NB4 (cell line): ENCODE measurements around the gene XNDC1N.

Experiments used
- DNase-seq: peaks from one replicate; pipeline ENCODE4 v3.0.0; 2010; ENCODE audit warnings: low read depth
- H3K4me3 ChIP-seq: one replicate; pipeline ENCODE4 v1.5.1; 2011; ENCODE audit warnings: mild to moderate bottlenecking, low read depth, low read length, moderate library complexity
- MYC ChIP-seq: IDR thresholded peaks from 2 replicates; pipeline ENCODE4 v1.6.1; 2011; ENCODE audit warnings: low read depth, low read length
- POLR2A ChIP-seq: IDR thresholded peaks from 2 replicates; pipeline ENCODE4 v1.6.1; 2011; ENCODE audit warnings: mild to moderate bottlenecking; ENCODE audit not compliant: insufficient read length; ENCODE audit errors: extremely low read depth
- TF ChIP-seq, protein P1 (sequence below): IDR thresholded peaks from 2 replicates; pipeline ENCODE4 v1.6.1; 2011; ENCODE audit warnings: low read depth, low read length
- TF ChIP-seq, protein P2 (sequence below): IDR thresholded peaks from one replicate; pipeline ENCODE4 v1.5.1; 2012; ENCODE audit warnings: low read depth, low read length

Gene XNDC1N

DNA sequence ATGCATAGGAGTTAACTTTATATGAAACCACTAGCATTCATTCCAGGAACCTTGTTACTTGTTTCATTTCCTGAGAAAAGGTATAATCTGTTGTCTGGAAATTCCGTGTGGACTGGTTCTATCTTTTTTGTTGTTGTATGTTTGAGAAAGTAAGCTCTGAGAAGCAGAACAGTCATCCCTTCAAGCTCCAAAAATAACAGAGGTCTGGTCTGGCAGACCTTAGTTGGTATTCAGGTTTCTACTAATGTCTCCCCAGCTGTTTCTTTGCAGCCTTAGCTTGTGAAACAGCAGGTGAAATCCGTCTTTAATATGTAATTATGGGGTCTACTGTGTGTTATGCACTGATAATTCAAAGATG is 2.8 kb upstream of the XNDC1N start:
- DNase-seq, result no peak
- TF ChIP-seq POLR2A, result no peak
- TF ChIP-seq, protein P1, sequence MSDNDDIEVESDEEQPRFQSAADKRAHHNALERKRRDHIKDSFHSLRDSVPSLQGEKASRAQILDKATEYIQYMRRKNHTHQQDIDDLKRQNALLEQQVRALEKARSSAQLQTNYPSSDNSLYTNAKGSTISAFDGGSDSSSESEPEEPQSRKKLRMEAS, result no peak
- TF ChIP-seq, protein P2, sequence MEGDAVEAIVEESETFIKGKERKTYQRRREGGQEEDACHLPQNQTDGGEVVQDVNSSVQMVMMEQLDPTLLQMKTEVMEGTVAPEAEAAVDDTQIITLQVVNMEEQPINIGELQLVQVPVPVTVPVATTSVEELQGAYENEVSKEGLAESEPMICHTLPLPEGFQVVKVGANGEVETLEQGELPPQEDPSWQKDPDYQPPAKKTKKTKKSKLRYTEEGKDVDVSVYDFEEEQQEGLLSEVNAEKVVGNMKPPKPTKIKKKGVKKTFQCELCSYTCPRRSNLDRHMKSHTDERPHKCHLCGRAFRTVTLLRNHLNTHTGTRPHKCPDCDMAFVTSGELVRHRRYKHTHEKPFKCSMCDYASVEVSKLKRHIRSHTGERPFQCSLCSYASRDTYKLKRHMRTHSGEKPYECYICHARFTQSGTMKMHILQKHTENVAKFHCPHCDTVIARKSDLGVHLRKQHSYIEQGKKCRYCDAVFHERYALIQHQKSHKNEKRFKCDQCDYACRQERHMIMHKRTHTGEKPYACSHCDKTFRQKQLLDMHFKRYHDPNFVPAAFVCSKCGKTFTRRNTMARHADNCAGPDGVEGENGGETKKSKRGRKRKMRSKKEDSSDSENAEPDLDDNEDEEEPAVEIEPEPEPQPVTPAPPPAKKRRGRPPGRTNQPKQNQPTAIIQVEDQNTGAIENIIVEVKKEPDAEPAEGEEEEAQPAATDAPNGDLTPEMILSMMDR, result no peak
- TF ChIP-seq MYC, result no peak
- H3K4me3 ChIP-seq, result peak overlapping the region; percentile 33

DNA sequence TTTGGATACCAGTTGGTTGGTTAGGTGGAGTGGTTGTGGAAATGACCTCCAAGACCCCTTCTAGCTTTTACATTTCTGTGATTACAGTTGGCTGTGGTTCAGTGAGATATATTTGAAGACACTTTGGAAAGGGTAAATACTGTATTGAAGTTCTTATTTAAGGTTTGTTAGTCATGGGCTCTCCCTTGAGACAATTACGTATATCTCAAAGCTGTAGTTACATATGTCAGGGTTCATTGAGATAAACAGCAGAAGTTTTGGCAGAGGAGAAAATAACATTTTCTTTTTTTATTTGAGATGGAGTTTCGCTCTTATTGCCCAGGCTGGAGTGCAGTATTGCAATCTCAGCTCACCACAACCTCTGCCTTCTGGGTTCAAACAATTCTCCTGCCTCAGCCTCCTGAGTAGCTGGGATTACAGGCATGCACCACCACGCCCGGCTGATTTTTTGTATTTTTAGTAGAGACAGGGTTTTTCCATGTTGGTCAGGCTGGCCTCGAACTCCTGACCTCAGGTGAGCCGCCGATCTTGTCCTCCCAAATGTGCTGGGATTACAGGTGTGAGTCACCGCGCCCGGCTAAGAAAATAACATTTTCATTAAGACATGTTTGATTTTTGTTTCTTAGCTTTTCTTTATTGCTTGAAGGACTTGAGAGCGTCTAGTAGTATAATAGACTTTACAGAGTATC is 2.3 kb upstream of the XNDC1N start:
- DNase-seq, result no peak
- TF ChIP-seq POLR2A (no peak), MYC (no peak)
- TF ChIP-seq, protein P2, result no peak
- TF ChIP-seq, protein P1, result no peak
- H3K4me3 ChIP-seq, result peak overlapping the region; percentile 97

DNA sequence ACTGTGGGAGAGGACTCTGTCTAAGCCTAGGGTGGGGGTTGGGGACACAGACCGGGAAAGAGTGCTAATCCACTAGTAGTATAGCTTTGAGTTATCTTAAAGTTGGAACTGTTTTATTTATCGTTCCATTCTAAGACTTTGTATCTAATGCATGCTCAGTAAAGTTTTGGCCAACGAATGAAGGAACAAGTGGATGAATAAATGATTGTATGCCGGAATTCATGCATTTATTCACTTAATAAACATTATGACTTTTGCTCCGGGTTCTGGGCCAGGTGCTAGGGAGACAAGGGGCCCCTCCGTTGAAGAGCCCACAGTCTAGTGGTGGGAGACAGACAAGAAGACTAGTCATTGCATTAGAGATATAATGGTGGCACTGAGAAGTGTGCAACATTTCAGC is 1.1 kb upstream of the XNDC1N start:
- no peak for TF ChIP-seq MYC
- no peak for TF ChIP-seq POLR2A
- TF ChIP-seq, protein P2, result no peak
- TF ChIP-seq, protein P1, result no peak
- peak overlapping the region; percentile 97 for H3K4me3 ChIP-seq
- DNase-seq, result no peak

DNA sequence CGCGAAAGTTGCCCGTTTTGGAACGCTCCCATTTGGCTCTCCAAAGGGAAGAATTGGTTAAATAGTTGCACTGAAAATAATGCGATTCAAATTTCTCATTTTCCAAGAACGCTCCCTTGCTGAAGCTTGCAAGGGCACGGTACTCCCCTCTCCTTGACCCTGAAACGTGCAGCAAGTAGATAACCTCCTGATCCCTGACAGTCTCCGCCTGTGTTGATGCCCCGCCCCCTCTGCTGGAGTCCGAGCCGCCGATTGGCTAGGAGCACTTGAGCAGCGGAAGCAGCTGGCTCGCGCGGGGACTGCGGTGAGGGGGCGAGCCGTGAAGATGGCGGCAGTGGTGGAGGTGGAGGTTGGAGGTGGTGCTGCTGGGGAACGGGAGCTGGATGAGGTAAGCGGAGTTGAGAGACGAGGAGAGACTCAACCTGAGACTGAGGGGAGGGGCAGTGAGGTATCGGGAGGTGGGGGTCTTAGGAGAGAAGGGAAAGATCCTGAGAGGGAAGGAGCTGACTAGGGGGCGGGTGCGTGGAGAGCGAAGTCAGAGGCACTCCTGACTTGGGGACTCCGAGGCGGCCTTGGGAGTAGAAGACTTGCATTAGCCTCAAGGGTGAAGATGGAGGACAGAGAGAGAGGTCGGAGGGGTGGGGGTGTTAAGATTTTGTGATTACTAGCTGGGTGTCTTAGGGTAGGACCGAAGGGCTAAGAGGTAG is 496 bp upstream of the XNDC1N start, which contains the start of gene RNF121:
Gene RNF121 (plus strand): TSS at position 310 of the 707 bp plus-strand sequence. CDS start 16 bp downstream, at position 326.
- DNase-seq, result peak; percentile 98
- TF ChIP-seq POLR2A (peak; percentile 72), MYC (peak; percentile 38)
- TF ChIP-seq, protein P2, result no peak
- TF ChIP-seq, protein P1, result no peak
- peak within 1 kb of the TSS; percentile 97 for H3K4me3 ChIP-seq

DNA sequence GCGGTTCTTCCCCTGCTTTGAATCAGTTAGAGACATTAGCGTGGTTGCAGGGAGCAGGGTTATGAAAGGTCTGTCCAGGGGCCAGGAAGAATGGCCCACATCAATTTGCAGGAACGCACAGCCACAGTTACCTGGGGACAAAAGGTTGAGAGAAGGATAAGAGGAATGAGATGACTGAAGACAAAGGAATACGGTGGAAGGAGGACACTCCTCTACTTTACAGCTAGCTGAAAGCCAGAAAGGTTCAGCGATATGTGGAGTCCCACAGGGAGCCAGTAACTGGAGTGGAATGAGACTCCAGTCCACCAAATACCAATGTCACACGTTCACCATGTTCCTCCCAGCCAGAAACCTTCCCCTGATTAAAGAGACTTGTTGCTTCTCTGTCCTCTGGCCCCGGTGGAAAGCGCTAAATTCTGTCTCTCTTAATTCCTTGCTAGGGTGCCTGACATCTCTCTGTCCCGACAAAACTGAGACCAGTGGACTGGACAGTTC is 10.7 kb downstream of the XNDC1N start:
- TF ChIP-seq MYC (no peak), POLR2A (no peak)
- TF ChIP-seq, protein P1, result no peak
- TF ChIP-seq, protein P2, result no peak
- DNase-seq, result no peak
- no peak overlapping the region for H3K4me3 ChIP-seq
